ENCODE data around the gene MAST4. TPM values are rescaled to one million over a fixed set of nuclear protein-coding genes. Genes with fewer than 3 reads are reported as not detected.

The MAST4 gene
- total and polyA plus RNA-seq, 7 experiments from 2014 or later, result 11.3 to 39.0 (median 28.3) TPM

- Mint-ChIP-seq H3K36me3 (peaks cover 7 to 58% (median 45%) of the 10 kb centered on the region in 5 donors), H3K4me1 (no peaks in the 10 kb centered on the region), H3K4me3 (no peak overlapping the region), H3K27me3 (no peaks in the 10 kb centered on the region), H3K9me3 (no peaks in the 10 kb centered on the region), H3K27ac (no peak overlapping the region)
- H3K27me3 ChIP-seq (ENCODE audit: control insufficient read depth in 2 of 2, insufficient read depth in 2 of 2, low read length in 2 of 2), result no peaks in the 10 kb centered on the region
- no peak overlapping the region for H3K27ac ChIP-seq (ENCODE audit: low read depth, low read length)
- no peaks in the 10 kb centered on the region for H3K9me3 ChIP-seq (ENCODE audit: control insufficient read depth in 2 of 3, low read length in 3 of 3)
- intact Hi-C loops (cut with micrococcal nuclease), result no loop called here
- H3K4me1 ChIP-seq (ENCODE audit: control insufficient read depth in 2 of 2, insufficient read depth in 2 of 2, low read length in 2 of 2), result no peaks in the 10 kb centered on the region
- ChIA-PET CTCF (interaction anchor here (0.6 kb wide), 1 partner anchor 1249 kb away, joined by 3 read pairs; no protein-coding TSS in a partner anchor), POLR2A (no interaction called here)
- H3K36me3 ChIP-seq (ENCODE audit: control insufficient read depth in 2 of 3, insufficient read depth in 3 of 3, low read length in 3 of 3), result peaks cover 0 to 40% (median 0%) of the 10 kb centered on the region in 3 experiments
- H3K4me3 ChIP-seq (ENCODE audit: low read length), result no peak overlapping the region
- DNase-seq (no peak), ATAC-seq (no peak)
Observed at GRCh38 chr5:67133217-67133616, 537.0 kb downstream of the MAST4 start.

GRCh38 chr5:67133776-67134175 lies 537.6 kb downstream of the MAST4 start:
- Mint-ChIP-seq H3K27ac (no peak overlapping the region), H3K4me1 (no peaks in the 10 kb centered on the region), H3K9me3 (no peaks in the 10 kb centered on the region), H3K4me3 (no peak overlapping the region), H3K36me3 (peaks cover 7 to 55% (median 40%) of the 10 kb centered on the region in 5 donors), H3K27me3 (no peaks in the 10 kb centered on the region)
- H3K9me3 ChIP-seq (ENCODE audit: control insufficient read depth in 2 of 3, low read length in 3 of 3), result no peaks in the 10 kb centered on the region
- peaks cover 0 to 36% (median 0%) of the 10 kb centered on the region in 3 experiments for H3K36me3 ChIP-seq (ENCODE audit: control insufficient read depth in 2 of 3, insufficient read depth in 3 of 3, low read length in 3 of 3)
- no peak overlapping the region for H3K27ac ChIP-seq (ENCODE audit: low read depth, low read length)
- POLR2A ChIA-PET, result no interaction called here
- DNase-seq (no peak), ATAC-seq (no peak)
- H3K4me1 ChIP-seq (ENCODE audit: control insufficient read depth in 2 of 2, insufficient read depth in 2 of 2, low read length in 2 of 2), result no peaks in the 10 kb centered on the region
- CTCF ChIA-PET, result interaction anchor here (0.6 kb wide), 1 partner anchor 1250 kb away, joined by 3 read pairs; no protein-coding TSS in a partner anchor
- no peaks in the 10 kb centered on the region for H3K27me3 ChIP-seq (ENCODE audit: control insufficient read depth in 2 of 2, insufficient read depth in 2 of 2, low read length in 2 of 2)
- no peak overlapping the region for H3K4me3 ChIP-seq (ENCODE audit: low read length)
- intact Hi-C loops (cut with micrococcal nuclease), result no loop called here

GRCh38 chr5:67135381-67135984 lies 539.3 kb downstream of the MAST4 start:
- Mint-ChIP-seq H3K36me3 (peaks cover 7 to 56% (median 41%) of the 10 kb centered on the region in 5 donors), H3K4me3 (no peak overlapping the region), H3K27ac (no peak overlapping the region), H3K27me3 (no peaks in the 10 kb centered on the region), H3K4me1 (no peaks in the 10 kb centered on the region), H3K9me3 (no peaks in the 10 kb centered on the region)
- intact Hi-C loops (cut with micrococcal nuclease), result no loop called here
- ChIA-PET POLR2A (no interaction called here), CTCF (no interaction called here)
- Histone ChIP-seq H3K36me3 (ENCODE audit: control insufficient read depth in 2 of 3, insufficient read depth in 3 of 3, low read length in 3 of 3) (peaks cover 0 to 29% (median 0%) of the 10 kb centered on the region in 3 experiments), H3K9me3 (ENCODE audit: control insufficient read depth in 2 of 3, low read length in 3 of 3) (no peaks in the 10 kb centered on the region), H3K4me3 (ENCODE audit: low read length) (no peak overlapping the region), H3K4me1 (ENCODE audit: control insufficient read depth in 2 of 2, insufficient read depth in 2 of 2, low read length in 2 of 2) (no peaks in the 10 kb centered on the region), H3K27ac (ENCODE audit: low read depth, low read length) (no peak overlapping the region), H3K27me3 (ENCODE audit: control insufficient read depth in 2 of 2, insufficient read depth in 2 of 2, low read length in 2 of 2) (no peaks in the 10 kb centered on the region)
- DNase-seq (no peak), ATAC-seq (no peak)

GRCh38 chr5:67139030-67139429 lies 542.8 kb downstream of the MAST4 start:
- no peaks in the 10 kb centered on the region for H3K27me3 Mint-ChIP-seq
- H3K4me3 Mint-ChIP-seq, result no peak overlapping the region
- Histone ChIP-seq H3K4me1 (ENCODE audit: control insufficient read depth in 2 of 2, insufficient read depth in 2 of 2, low read length in 2 of 2) (no peaks in the 10 kb centered on the region), H3K27me3 (ENCODE audit: control insufficient read depth in 2 of 2, insufficient read depth in 2 of 2, low read length in 2 of 2) (no peaks in the 10 kb centered on the region), H3K36me3 (ENCODE audit: control insufficient read depth in 2 of 3, insufficient read depth in 3 of 3, low read length in 3 of 3) (peaks cover 0 to 45% (median 5%) of the 10 kb centered on the region in 3 experiments), H3K4me3 (ENCODE audit: low read length) (no peak overlapping the region), H3K9me3 (ENCODE audit: control insufficient read depth in 2 of 3, low read length in 3 of 3) (no peaks in the 10 kb centered on the region), H3K27ac (ENCODE audit: low read depth, low read length) (no peak overlapping the region)
- POLR2A ChIA-PET, result no interaction called here
- no peaks in the 10 kb centered on the region for H3K9me3 Mint-ChIP-seq
- no peak for DNase-seq
- H3K27ac Mint-ChIP-seq, result no peak overlapping the region
- ATAC-seq, result no peak
- intact Hi-C loops (cut with micrococcal nuclease), result no loop called here
- peaks cover 18 to 63% (median 48%) of the 10 kb centered on the region in 5 donors for H3K36me3 Mint-ChIP-seq
- H3K4me1 Mint-ChIP-seq, result no peaks in the 10 kb centered on the region
- CTCF ChIA-PET, result interaction anchor here (0.9 kb wide), 1 partner anchor 71 kb away, joined by 3 read pairs; no protein-coding TSS in a partner anchor

GRCh38 chr5:67140413-67140812 lies 544.2 kb downstream of the MAST4 start:
- H3K27me3 ChIP-seq (ENCODE audit: control insufficient read depth in 2 of 2, insufficient read depth in 2 of 2, low read length in 2 of 2), result no peaks in the 10 kb centered on the region
- no peaks in the 10 kb centered on the region for H3K4me1 ChIP-seq (ENCODE audit: control insufficient read depth in 2 of 2, insufficient read depth in 2 of 2, low read length in 2 of 2)
- no peaks in the 10 kb centered on the region for H3K27me3 Mint-ChIP-seq
- H3K9me3 Mint-ChIP-seq, result no peaks in the 10 kb centered on the region
- DNase-seq (no peak), ATAC-seq (no peak)
- ChIA-PET POLR2A (no interaction called here), CTCF (no interaction called here)
- H3K4me3 ChIP-seq (ENCODE audit: low read length), result no peak overlapping the region
- peaks cover 19 to 68% (median 49%) of the 10 kb centered on the region in 5 donors for H3K36me3 Mint-ChIP-seq
- no peak overlapping the region for H3K4me3 Mint-ChIP-seq
- no peaks in the 10 kb centered on the region for H3K4me1 Mint-ChIP-seq
- no peaks in the 10 kb centered on the region for H3K9me3 ChIP-seq (ENCODE audit: control insufficient read depth in 2 of 3, low read length in 3 of 3)
- intact Hi-C loops (cut with micrococcal nuclease), result no loop called here
- peaks cover 0 to 47% (median 8%) of the 10 kb centered on the region in 3 experiments for H3K36me3 ChIP-seq (ENCODE audit: control insufficient read depth in 2 of 3, insufficient read depth in 3 of 3, low read length in 3 of 3)
- no peak overlapping the region for H3K27ac ChIP-seq (ENCODE audit: low read depth, low read length)
- no peak overlapping the region for H3K27ac Mint-ChIP-seq

GRCh38 chr5:67141644-67142043 lies 545.5 kb downstream of the MAST4 start:
- ChIA-PET CTCF (no interaction called here), POLR2A (no interaction called here)
- no peaks in the 10 kb centered on the region for H3K27me3 ChIP-seq (ENCODE audit: control insufficient read depth in 2 of 2, insufficient read depth in 2 of 2, low read length in 2 of 2)
- Mint-ChIP-seq H3K27me3 (no peaks in the 10 kb centered on the region), H3K4me1 (no peaks in the 10 kb centered on the region), H3K4me3 (no peak overlapping the region), H3K9me3 (no peaks in the 10 kb centered on the region), H3K36me3 (peaks cover 19 to 63% (median 48%) of the 10 kb centered on the region in 5 donors), H3K27ac (peak overlapping the region in 1 of 9 donors; percentile 26)
- no peak overlapping the region for H3K27ac ChIP-seq (ENCODE audit: low read depth, low read length)
- H3K36me3 ChIP-seq (ENCODE audit: control insufficient read depth in 2 of 3, insufficient read depth in 3 of 3, low read length in 3 of 3), result peaks cover 0 to 56% (median 8%) of the 10 kb centered on the region in 3 experiments
- no peaks in the 10 kb centered on the region for H3K9me3 ChIP-seq (ENCODE audit: control insufficient read depth in 2 of 3, low read length in 3 of 3)
- intact Hi-C loops (cut with micrococcal nuclease), result no loop called here
- ATAC-seq, result no peak
- H3K4me1 ChIP-seq (ENCODE audit: control insufficient read depth in 2 of 2, insufficient read depth in 2 of 2, low read length in 2 of 2), result no peaks in the 10 kb centered on the region
- no peak for DNase-seq
- H3K4me3 ChIP-seq (ENCODE audit: low read length), result no peak overlapping the region

GRCh38 chr5:67142816-67143215 lies 546.6 kb downstream of the MAST4 start:
- CTCF ChIA-PET, result interaction anchor here (1.3 kb wide), 1 partner anchor 24 kb away, joined by 3 read pairs; no protein-coding TSS in a partner anchor

More at GRCh38 chr5:67142816-67143215, 546.6 kb downstream of the MAST4 start:
- H3K4me1 Mint-ChIP-seq, result peaks cover 0 to 2% (median 0%) of the 10 kb centered on the region in 7 donors
- H3K27me3 Mint-ChIP-seq, result no peaks in the 10 kb centered on the region
- Histone ChIP-seq H3K4me3 (ENCODE audit: low read length) (no peak overlapping the region), H3K27me3 (ENCODE audit: control insufficient read depth in 2 of 2, insufficient read depth in 2 of 2, low read length in 2 of 2) (no peaks in the 10 kb centered on the region), H3K27ac (ENCODE audit: low read depth, low read length) (no peak overlapping the region), H3K9me3 (ENCODE audit: control insufficient read depth in 2 of 3, low read length in 3 of 3) (no peaks in the 10 kb centered on the region), H3K4me1 (ENCODE audit: control insufficient read depth in 2 of 2, insufficient read depth in 2 of 2, low read length in 2 of 2) (no peaks in the 10 kb centered on the region), H3K36me3 (ENCODE audit: control insufficient read depth in 2 of 3, insufficient read depth in 3 of 3, low read length in 3 of 3) (peaks cover 0 to 60% (median 8%) of the 10 kb centered on the region in 3 experiments)
- H3K36me3 Mint-ChIP-seq, result peaks cover 23 to 72% (median 48%) of the 10 kb centered on the region in 5 donors
- POLR2A ChIA-PET, result interaction anchor here (0.7 kb wide), 3 partner anchors 16 to 1129 kb away, joined by 3 read pairs; no protein-coding TSS in a partner anchor
- peak overlapping the region in 1 of 9 donors; percentile 1 for H3K27ac Mint-ChIP-seq
- no peaks in the 10 kb centered on the region for H3K9me3 Mint-ChIP-seq
- intact Hi-C loops (cut with micrococcal nuclease), result no loop called here
- DNase-seq (no peak), ATAC-seq (no peak)
- H3K4me3 Mint-ChIP-seq, result no peak overlapping the region
